ENCODE results near the gene TRIO.

DNA sequence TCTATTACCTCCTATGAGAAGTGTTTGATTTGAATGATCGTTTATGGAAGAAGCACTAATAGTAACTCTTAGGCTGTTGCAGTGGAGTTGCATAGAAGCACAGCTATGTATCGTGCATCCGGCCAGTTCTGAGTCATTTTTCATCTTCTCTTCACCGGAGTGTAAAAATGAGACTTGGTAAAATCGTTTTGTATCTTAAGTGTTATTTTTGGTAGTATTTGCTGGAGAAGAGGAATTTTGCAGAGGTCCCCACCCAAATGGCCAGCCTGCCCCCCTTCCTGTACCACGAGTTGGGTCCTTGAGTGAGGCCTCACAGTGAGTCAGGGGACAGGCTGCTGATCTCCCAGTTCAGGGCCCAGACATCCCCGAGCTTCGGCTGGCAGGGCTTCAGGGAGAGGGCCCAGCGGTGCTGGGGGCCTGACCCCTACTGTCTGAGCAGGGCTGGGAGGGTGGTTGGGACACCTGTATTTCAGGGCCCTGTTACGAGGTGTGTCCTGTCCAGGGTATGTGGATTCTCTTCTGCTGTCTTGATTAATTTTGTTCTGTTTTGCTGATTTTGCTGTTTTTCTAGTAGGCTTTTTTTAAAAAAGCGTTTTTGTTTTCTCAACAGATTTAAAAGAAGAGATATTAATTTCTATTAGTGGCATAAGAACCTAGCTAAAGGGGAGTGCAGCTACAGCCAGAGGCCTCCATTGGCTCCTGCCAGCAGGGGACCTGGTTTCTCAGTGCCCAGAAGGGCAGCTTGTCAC is 210.8 kb downstream of the TRIO start:
- no peak for TF ChIP-seq CTCF (IDR thresholded peaks at IDR 0.05; ENCODE audit: low read depth, low read length, poor library complexity, severe bottlenecking)
- TF ChIP-seq EZH2phosphoT487 (IDR thresholded peaks at IDR 0.05; ENCODE audit: borderline replicate concordance, low read length), result no peak
